ENCODE data around the gene KCNK1. TPM values are rescaled to one million over a fixed set of nuclear protein-coding genes. Genes with fewer than 3 reads are reported as not detected.

Gene KCNK1
- total and polyA plus RNA-seq, 2 of the 8 experiments (the other 6 are each of a cell fraction or from before 2014, with no cell fraction given): 11.9 to 16.5 TPM

- TF ChIP-seq POU5F1 (IDR thresholded peaks at IDR 0.05; ENCODE audit: low read depth, low read length) (no peak), SP2 (IDR thresholded peaks at IDR 0.05; ENCODE audit: low read length) (no peak), NRF1 (IDR thresholded peaks at IDR 0.05; ENCODE audit: low read depth, low read length) (no peak), E2F6 (IDR thresholded peaks at IDR 0.05) (no peak), SP4 (IDR thresholded peaks at IDR 0.05; ENCODE audit: low read length) (no peak), TAF1 (IDR thresholded peaks at IDR 0.05; ENCODE audit: low read depth, low read length) (no peak)
These were observed 104.2 kb downstream of the KCNK1 start (continued) for GRCh38 chr1:233718057-233718456.

Data from H1 (cell line).